ENCODE data around the gene SBF2. TPM values are rescaled to one million over a fixed set of nuclear protein-coding genes. Genes with fewer than 3 reads are reported as not detected.

Gene SBF2
- total RNA-seq, 3 donors from 2014 or later, result 74.8 to 91.9 (median 88.2) TPM

- intact Hi-C loops (cut with DNase I; ENCODE audit: low total_unique reads), result no loop called here
Observed at GRCh38 chr11:10329356-10329755, 35.3 kb upstream of the SBF2 start.

GRCh38 chr11:10328314-10329098 is 34.5 kb upstream of the SBF2 start:
- no peaks in the 10 kb centered on the region for H3K36me3 ChIP-seq
- H3K4me1 ChIP-seq, result no peaks in the 10 kb centered on the region
- intact Hi-C loops (cut with DNase I; ENCODE audit: low total_unique reads), result no loop called here
- TF ChIP-seq POLR2A (IDR thresholded peaks at IDR 0.05) (no peak), POLR2AphosphoS5 (IDR thresholded peaks at IDR 0.05) (no peak), CTCF (IDR thresholded peaks at IDR 0.05) (no peak)
- no peaks in the 10 kb centered on the region for H3K27me3 ChIP-seq
- DNase-seq (ENCODE audit: low spot score in 2 of 2), result no peak
- H3K27ac ChIP-seq, result peak overlapping the region in 1 of 2 donors; percentile 38
- no peak overlapping the region for H3K4me3 ChIP-seq
- no peaks in the 10 kb centered on the region for H3K9me3 ChIP-seq

More at GRCh38 chr11:10329356-10329755, 35.3 kb upstream of the SBF2 start:
- H3K36me3 ChIP-seq, result no peaks in the 10 kb centered on the region
- no peak overlapping the region for H3K27ac ChIP-seq
- no peaks in the 10 kb centered on the region for H3K4me1 ChIP-seq
- H3K4me3 ChIP-seq, result no peak overlapping the region
- no peaks in the 10 kb centered on the region for H3K9me3 ChIP-seq
- H3K27me3 ChIP-seq, result no peaks in the 10 kb centered on the region
- TF ChIP-seq POLR2A (IDR thresholded peaks at IDR 0.05), result no peak
- no peak for TF ChIP-seq CTCF (IDR thresholded peaks at IDR 0.05)
- TF ChIP-seq POLR2AphosphoS5 (IDR thresholded peaks at IDR 0.05), result no peak
- no peak for DNase-seq (ENCODE audit: low spot score in 2 of 2)

GRCh38 chr11:10327254-10327653 is 33.2 kb upstream of the SBF2 start:
- Histone ChIP-seq H3K4me1 (no peaks in the 10 kb centered on the region), H3K9me3 (no peaks in the 10 kb centered on the region), H3K4me3 (no peak overlapping the region), H3K27ac (peak overlapping the region; percentile 44 to 81), H3K27me3 (no peaks in the 10 kb centered on the region), H3K36me3 (no peaks in the 10 kb centered on the region)
- intact Hi-C loops (cut with DNase I; ENCODE audit: low total_unique reads), result no loop called here
- TF ChIP-seq CTCF (IDR thresholded peaks at IDR 0.05) (no peak), POLR2AphosphoS5 (IDR thresholded peaks at IDR 0.05) (no peak)
- DNase-seq (ENCODE audit: low spot score in 2 of 2), result no peak

GRCh38 chr11:10326012-10326964 is 32.3 kb upstream of the SBF2 start:
- no peak for DNase-seq (ENCODE audit: low spot score in 2 of 2)
- TF ChIP-seq POLR2A (IDR thresholded peaks at IDR 0.05) (no peak), POLR2AphosphoS5 (IDR thresholded peaks at IDR 0.05) (no peak), CTCF (IDR thresholded peaks at IDR 0.05) (no peak)
- no peaks in the 10 kb centered on the region for H3K27me3 ChIP-seq
- H3K36me3 ChIP-seq, result no peaks in the 10 kb centered on the region
- no peak overlapping the region for H3K4me3 ChIP-seq
- no peaks in the 10 kb centered on the region for H3K4me1 ChIP-seq
- no peaks in the 10 kb centered on the region for H3K9me3 ChIP-seq
- H3K27ac ChIP-seq, result peak overlapping the region; percentile 46 to 81
- intact Hi-C loops (cut with DNase I; ENCODE audit: low total_unique reads), result no loop called here
